Stimulated activated CD8-positive, alpha-beta memory T cell treated with anti-CD3 and anti-CD28 coated beads, Interleukin-15, amount 100 ng/mL, for 1 hour (primary cell): ENCODE results near the gene RAB10.
"Not testable (repeated sequence)": the region's sequence is repeated elsewhere in the genome, so short reads cannot be mapped to it uniquely, and the experiment has no call there.

Experiments used
- DNase-seq: peaks from one replicate; pipeline ENCODE4 v3.0.0-alpha.2; 2020; ENCODE audit warnings: low read depth

Gene RAB10

DNA sequence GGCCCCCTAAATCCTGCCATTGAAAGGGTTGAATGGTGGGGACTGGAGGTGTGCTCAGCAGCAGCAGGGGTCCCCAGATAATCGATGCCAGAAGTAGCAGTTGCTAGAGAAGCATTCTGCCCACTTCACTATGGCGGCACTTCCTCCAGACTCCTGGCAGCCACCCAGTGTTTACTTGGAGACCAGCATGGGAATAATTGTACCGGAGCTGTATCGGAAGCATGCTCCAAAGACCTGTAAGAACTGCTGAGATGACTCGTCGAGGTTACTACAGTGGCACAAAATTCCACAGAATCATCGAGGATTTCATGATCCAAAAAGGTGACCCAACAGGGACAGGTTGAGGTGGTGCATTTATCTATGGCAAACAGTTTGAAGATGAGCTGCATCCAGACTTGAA, 128.0 kb downstream of the RAB10 start:
- no peak for DNase-seq

DNA sequence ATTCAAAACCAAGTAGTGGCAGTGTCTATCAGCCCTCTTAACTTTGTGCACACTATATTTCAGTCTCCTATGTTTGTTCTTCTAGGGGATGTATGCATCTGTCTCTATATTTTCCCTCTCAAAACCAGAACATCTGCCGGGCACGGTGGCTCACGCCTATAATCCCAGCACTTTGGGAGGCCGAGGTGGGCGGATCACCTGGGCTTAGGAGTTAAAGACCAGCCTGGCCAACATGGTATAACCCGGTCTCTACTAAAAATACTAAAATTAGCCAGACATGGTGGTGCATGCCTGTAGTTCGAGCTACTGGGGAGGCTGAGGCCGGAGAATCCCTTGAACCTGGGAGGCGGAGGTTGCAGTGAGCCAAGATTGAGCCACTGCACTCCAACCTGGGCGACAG, 129.1 kb downstream of the RAB10 start:
- no peak for DNase-seq

DNA sequence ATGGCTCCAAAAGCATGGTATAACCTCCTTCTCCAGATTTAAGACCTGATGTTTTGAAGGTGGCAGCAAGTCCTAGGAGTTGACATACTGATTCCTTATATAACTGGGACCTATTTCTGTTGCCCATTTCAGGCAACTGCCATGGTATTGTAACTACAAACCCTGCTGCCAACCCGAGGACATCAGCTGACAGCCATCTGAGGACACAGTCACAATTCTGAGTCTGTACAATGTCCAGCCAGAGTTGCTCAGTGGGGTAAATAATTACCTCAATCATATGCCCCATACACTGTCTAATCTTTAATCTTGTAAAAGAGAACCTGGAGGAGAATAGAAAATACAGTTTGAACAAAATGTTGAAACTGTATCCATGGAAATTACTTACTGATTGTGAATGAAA, 130.3 kb downstream of the RAB10 start:
- DNase-seq, result no peak

DNA sequence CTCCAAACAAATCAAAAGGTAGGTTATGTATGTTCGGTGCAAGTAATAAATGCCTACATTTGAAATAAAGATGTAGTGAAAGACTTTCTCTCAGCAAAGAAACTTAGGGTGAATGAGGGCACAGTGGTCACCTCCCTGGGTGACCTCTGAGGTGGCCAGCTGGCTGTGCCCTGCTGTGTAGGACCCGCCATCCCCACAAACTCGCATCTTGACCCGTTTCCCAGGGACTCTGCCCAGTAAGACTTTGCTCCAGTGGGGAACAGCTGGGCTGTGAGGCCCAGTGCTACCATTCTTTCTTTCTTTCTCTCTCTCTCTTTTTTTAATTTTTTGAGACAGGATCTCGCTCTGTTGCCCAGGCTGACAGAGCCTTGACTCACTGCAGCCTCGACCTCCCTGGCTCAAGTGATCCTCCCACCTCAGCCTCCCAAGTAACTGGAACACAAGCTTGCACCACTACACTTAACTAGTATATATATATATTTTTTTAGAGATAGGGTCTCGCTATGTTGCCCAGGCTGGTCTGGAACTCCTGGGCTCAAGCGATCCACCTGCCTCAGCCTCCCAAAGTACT, 130.8 kb downstream of the RAB10 start:
- no peak for DNase-seq

DNA sequence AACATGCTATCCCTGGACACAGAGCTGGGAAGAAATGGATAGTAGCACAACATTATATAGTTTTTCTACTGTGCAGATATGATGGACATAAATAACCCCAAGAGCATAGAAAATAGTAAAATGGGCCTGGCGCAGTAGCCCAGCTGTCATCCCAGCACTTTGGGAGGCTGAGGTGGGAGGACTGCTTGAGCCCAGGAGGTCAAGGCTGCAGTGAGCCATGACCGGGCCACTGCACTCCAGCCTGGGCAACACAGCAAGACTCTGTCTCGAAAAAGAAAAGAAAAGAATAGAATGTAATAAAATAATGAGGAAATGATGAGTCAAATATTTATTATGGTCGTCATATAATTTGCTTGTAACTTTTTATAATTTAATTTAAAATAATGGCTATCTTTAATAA, 131.5 kb downstream of the RAB10 start:
- DNase-seq, result no peak

DNA sequence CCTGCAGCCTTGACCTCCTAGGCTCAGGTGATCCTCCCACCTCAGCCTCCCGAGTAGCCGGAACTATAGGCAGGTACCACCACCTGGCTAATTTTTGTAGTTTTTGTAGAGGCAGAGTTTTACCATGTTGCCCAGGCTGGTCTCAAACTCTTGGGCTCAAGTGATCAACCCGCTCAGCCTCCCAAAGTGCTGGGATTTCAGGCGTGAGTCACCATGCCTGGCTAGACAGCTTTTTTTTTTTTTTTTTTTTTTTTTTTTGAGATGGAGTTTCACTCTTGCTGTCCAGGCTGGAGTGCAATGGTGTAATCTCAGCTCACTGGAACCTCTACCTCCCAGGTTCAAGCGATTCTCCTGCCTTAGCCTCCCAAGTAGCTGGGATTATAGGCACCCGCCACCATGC, 132.7 kb downstream of the RAB10 start:
- DNase-seq, result not testable (repeated sequence)

DNA sequence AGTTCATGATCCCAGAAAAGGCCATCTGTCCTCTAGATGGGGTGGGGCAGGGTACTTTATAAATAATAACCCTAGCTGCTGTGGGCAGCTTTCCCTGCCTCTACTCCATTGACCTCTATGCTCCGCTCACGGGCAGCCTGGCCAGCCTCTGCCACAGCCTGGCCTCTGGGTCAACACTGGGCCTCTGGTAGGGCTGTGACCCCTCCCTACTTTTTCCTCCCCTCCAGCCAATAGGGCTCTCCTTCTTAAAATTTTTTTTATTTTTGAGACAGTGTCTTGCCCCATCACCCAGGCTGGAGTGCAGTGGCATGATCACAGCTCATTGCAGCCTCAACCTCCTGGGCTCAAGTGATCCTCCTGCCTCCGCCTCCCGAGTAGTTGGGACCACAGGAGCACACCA, 134.9 kb downstream of the RAB10 start:
- DNase-seq, result no peak

DNA sequence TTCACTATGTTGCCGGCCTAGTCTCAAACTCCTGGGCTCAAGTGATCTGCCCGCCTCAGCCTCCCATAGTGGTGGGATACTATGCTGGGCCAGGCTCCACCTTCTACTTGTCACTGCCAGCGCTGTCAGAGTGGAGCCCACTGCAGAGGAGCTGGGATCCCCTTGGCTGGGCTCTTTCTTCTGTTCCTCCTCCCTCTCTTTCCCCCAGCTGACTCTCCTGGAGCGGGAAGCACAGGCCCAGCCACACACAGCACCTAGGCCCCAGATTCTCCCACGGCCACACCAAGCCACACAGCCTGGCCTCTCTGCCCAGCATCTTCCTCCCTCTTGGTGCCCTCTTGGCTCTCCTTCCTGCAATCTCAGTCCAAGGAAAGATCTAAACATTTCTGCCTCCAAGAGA, 135.3 kb downstream of the RAB10 start:
- no peak for DNase-seq

DNA sequence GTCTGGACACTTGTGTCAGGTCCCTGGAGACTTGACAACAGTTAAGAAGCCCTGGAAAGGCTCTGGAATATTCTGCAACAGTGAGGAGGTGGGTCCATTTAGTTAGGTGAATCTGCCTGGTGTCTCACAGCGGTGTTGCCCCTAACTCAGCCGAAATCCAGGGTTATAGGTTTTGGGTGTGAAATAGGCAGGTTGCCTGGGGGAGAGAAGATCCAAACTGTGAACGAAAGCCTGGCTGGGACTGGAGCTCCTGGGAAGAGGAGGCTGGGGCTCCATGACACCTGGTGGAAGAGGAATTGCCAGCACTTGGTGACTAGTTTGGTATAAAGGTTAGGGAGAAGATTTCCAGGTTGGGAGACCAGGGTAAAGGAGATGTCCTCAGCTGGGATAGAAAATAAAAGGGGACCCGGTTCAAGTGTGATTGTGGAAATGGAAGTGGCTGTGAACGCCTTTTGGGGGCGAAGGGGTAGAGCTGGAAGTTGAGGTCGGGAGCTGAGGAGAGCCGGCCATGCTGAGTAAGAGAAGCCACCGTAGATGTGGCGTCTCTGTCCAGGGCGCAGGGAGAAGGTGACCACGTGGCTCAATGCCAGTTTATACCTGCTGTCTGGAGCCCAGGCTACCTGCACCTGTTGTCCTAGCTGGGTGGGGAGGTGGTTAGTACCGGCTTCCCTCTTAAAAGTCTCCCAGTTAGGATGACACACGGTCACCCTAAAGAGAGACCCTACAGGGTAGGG, 136.0 kb downstream of the RAB10 start:
- DNase-seq, result no peak

DNA sequence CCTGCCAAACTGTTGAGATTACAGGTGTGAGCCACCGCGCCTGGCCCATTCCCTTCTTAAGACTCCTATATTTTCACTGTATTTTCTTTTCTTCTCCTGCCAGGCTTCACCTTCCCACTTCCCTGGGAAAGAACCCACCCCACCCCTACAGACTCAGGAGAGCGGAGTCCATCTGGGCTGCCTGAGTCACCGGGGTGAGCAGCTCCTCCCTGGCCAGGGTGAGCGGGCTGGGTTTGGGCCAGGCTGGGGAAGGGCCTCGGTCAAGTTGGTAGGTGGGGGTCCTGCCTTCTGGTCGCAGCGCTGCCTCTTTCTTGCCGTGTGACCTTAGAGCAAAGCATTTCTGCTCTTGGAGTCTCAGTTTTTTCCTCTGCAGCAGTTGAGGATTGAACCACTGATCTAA, 136.9 kb downstream of the RAB10 start:
- no peak for DNase-seq

DNA sequence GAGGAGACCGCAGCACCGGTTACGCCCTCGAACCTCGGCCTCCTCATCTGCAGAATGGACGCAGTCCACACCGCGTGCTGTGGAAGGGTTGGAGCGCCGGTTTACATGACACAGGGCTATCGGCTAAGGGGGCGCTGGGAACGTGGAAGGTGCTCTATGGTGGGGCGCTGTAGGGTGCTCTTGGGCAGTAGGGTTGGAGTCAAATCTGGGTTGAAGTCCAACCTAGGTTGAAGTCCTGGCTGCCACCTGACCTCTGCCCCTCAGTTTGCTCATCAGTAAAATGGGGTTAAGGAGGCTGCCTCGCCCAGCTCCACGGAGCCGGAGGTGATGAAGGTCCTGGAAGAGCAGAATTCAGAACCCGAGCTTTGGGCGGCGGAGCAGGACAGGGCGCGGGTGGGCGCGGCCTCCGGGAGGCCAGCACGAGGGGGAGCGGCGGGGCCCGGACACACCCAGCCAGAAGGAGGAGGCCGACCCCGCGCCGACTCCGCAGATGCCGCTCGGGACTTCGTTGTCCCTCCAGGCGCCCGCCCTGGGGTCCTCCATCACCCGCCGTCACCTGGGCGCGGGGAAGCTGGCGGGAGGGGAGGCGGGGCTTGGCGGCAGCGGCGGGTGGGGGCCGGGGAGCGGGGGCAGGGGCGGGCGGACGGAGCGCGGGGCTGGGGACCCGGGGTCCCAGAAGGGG, 138.4 kb downstream of the RAB10 start:
- no peak for DNase-seq

DNA sequence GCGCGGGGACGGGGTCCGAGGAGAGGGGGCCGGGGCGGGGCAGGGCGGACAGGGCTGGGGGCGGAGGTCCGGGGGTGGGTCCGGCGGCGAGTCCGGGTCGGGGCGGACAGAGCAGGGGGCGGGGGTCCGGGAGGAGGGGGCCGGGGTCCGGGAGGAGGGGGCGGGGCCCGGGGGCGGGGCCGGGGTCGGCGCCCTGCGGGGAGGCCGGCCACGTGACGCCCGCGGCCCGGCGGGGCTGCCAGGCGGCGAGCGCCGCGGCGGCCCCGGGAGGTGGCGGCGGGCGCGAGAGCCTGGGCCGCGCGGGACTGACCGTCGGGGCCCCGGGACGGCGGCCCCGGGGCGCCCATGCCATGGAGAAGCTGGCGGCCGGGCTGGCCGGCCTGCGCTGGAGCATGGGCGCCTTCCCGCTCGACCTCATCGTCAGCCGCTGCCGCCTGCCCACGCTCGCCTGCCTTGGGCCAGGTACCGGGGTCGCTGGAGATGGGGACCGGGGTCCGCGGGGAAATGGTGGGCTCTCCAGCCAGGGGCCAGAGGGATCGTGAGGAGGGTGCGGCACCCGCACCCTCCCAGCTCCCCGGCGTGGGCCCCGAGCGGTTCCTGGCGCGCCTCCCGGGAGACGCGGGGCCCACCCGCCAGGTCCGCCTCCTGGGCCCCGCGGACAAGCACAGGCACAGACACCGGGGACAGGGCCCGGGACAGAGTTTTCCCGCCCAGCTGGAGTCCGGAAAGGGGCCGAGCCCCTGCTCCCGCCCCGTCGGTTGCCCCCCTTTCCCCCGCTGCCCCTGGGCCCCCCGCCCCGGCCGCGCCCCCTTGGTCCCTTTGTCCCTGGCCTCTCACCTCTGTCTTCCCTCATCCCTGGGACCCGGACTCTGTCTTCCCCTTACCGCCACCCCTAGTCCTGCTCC, 139.2 kb downstream of the RAB10 start, which contains the start of gene GAREM2:
GAREM2 (plus strand) TSS at position 218 of the 905 bp plus-strand sequence; CDS start at position 351, 133 bp downstream.
- no peak for DNase-seq

DNA sequence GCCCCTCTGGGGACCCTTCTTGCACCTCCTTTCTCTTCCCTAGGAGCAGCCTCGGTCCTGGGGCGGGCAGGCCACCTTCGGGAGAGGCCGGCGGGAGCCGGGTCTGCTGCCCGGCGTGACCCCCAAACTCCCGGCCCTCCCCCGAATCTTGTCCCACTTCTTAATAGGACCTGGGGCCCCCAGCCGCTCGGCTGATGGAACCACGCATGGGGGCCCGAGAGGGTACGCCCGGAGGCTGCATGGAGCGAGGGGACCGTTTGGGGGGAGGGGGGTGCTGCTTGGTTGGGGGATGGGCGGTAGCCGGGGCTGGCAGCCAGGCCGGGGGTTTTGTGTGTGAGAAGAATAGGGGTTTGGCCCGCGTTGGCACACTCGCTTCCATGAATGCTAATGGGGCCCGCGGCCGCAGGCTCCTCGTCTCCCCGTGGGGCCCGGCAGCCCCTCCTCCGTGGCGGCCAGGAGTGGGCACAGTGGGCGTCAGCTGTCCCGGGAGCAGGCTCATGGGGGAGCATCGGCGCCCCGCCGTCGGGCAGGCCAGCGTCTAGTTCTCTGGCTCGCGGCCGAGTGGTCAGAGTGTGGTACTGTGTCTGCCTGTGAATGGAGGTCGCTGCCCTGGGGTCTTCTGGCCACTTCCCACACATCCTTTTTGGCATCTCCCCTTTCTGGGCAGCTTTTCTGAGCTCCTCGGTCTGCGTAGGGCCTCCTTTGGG, 140.0 kb downstream of the RAB10 start:
- no peak for DNase-seq

DNA sequence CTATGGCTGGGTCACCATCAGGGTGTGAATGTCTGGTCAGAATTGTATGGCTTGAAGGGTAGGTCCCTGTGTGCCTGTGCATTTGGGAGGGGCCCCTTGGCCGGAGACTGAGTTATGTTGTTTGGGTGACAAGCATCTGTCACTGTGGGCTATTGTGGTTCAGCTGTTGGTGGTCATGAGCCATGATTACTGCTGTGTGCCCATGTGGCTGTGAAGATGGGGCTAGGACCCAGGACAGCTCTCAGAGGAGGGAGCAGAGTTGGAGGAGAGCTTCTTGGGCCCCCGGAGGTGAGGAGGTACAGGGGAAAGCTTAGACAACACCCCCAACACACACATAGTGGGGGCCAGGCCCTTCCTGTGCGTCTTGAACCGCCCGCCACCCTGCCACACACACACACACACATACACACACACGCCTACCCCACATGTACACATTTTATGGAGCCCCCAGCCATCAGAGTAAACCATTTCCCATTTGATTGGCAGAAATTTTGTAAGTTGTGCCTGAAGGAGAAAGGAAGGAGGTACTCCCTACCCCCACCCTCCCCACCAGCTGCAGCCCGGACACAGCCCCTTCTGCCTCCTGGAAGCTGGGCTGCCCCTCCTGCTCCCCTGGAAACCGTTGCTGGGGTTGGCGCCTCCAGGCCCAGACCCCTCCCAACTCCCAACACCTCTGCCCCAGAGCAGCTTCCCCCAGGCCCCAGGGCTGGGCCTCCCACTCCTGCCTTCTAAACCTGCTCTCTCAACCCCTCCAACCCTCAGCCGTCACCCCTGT, 141.0 kb downstream of the RAB10 start:
- DNase-seq, result no peak

DNA sequence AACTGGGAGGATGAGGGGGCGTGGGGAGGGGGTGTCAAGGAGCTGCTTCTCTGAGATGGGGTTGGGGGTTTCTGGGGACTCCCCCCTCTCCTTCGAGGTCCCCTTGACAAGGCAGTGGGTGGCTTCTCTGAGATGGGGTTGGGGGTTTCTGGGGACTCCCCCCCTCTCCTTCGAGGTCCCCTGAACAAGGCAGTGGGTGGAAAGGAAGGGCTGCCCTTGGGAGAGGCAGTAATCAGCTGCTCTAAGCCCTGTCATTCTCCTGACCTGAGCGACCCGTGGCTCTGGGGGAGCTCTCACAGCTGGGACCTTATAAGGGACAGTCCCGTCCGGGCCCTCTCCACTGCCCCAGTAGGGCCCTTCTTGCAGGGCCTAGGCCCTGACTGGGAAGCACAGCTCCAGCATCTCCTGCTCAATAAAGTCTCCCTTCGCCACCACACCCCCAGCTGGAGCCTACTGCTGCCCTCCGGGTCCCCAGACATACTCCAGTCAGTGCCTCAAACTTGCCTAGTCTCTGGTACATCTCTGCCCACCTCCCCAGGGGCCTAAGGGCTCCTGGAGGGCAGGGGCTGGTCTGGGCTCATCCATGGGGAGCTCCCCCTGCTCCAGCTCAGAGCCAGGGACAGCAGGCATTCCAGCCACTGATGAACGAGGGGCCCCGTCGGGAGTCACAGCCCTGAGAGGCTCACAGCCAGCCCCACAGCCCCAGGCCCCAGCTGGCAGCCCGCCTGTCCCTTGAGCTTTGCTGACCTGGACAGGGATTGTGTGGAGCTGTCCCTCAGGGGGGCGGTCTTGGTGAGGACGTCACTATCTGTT, 141.8 kb downstream of the RAB10 start:
- DNase-seq, result no peak

DNA sequence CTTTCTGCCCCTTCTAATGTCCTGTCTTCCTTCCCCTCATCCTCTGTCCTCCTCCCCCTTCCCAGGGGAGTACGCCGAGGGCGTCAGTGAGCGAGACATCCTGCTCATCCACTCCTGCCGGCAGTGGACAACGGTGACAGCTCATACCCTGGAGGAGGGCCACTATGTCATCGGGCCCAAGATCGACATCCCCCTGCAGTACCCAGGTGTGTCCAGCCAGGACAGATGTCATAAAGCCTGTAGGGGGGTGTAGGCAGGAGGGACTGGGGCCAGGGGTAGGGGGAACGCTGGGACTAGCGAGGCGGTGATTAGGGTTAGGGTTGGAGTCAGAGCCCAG, 142.4 kb downstream of the RAB10 start:
- no peak for DNase-seq

DNA sequence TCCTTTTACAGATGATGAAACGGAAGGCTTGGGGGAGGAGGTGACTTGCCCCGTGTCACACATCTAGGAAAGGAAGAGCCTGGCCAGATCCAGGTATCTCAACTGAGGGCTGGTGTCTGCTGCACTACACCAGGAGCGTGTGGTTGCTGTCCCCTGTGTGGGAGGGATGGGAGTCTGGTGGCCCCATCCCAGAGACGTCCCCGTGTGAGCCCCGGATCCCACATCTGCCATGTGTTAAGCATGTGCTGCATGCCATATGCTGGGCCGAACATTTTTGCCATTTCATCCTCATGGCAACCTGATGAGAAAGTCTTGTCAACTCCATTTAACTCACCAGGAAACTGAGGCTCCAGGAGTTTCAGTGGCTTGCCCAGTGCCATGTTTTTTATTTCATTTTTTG, 143.2 kb downstream of the RAB10 start:
- no peak for DNase-seq

DNA sequence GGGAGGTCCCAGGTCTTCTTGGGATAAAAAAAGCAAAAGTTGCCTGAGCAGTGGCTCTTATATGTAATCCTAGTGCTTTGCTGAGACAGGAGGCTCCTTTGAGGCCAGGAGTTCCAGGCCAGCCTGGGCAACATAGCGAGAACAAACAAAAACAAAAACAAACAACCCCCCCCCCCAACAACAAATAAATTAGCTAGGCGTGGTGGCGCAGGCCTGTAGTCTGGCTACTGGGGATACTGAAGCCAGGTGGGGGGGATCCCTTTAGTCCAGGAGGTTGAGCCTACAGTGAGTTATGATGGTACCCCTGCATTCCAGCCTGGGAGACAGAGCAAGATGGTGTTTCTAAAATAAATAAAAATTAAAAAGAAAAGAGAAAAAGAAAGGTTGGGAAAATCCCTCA, 144.4 kb downstream of the RAB10 start:
- DNase-seq, result no peak

DNA sequence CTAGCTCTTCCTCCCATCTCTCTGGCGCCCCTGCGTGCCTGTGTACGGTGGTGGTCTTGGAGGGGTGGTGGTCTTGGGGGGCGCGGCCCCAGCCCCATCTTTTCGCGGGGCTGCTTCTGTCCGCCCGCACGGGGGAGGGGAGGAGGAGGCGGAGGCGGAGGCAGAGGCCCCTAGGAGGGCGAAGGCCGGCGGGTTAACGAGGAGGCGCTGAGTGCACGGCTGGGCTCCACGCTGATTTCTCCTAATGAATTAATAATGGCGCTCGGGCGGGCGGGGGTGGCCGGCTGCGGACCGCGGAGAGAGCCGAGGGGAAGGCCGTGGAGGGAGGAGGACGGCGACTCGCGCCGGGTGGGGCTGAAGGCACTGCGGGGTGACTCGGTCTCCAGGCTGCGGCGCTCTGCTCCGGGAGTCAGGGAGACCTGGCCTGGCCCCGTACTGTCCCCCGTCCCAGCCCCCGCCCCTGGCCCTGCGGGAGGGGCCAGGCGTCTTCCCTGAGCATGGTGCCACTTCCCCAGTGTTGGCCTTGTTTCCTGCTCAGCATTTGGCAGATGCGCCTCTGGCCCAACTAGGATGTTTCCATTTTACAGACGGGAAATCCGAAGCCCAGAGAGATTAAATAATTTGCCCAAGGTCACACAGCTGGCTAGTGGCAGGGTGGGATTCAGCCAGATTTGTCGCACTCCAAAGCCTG, 145.0 kb downstream of the RAB10 start:
- no peak for DNase-seq
